ENCODE results near the gene SP1. TPM values are rescaled to one million over a fixed set of nuclear protein-coding genes. Genes with fewer than 3 reads are reported as not detected.

Gene SP1
- total RNA-seq, 1 experiment from 2014 or later: 87.2 TPM

DNA sequence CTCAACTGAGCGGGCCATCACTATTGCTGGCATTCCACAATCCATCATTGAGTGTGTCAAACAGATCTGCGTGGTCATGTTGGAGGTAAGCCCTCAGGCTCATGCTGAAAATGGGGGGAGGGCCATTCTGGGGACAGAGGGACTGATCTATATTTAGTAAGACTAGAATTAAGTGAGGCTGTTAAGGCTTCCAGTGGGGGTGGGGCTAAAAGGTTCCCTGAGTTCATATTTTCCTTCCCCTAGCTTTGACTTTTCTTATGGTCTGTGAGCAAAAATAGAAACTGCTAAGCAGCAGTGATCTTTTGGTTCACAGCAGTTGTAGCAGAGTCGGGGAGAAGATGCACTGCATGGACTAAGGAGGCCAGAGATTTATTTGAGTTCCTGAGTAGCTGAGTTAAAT lies 81.1 kb downstream of the SP1 start:
- Mint-ChIP-seq H3K27ac (peak overlapping the region; percentile 48; the same call in 1 of the 2 replicates), H3K36me3 (peaks cover 92% of the 10 kb centered on the region), H3K4me3 (no peak overlapping the region), H3K9me3 (no peaks in the 10 kb centered on the region), H3K27me3 (ENCODE audit: low read depth) (no peaks in the 10 kb centered on the region), H3K4me1 (peaks cover 39% of the 10 kb centered on the region)
- ATAC-seq: no peak
- POLR2A ChIA-PET: interaction anchor here (0.6 to 1.1 kb wide), 3 partner anchors 14 to 185 kb away, joined by 3 to 4 read pairs (median 4); no protein-coding TSS in a partner anchor
- TF ChIP-seq ZNF263 (CRISPR knock-in tag; IDR thresholded peaks at IDR 0.05; ENCODE audit: low read depth) (no peak), ELF4 (CRISPR knock-in tag; IDR thresholded peaks at IDR 0.05; ENCODE audit: low read depth) (no peak), SOX15 (CRISPR knock-in tag; IDR thresholded peaks at IDR 0.05) (no peak), ZNF671 (CRISPR knock-in tag; IDR thresholded peaks at IDR 0.05) (no peak), NFYB (CRISPR knock-in tag; conservative IDR thresholded peaks at IDR 0.05; ENCODE audit: low read depth) (no peak), TEAD1 (CRISPR knock-in tag; IDR thresholded peaks at IDR 0.05) (no peak), SMAD4 (CRISPR knock-in tag; IDR thresholded peaks at IDR 0.05) (no peak), RELA (CRISPR knock-in tag; IDR thresholded peaks at IDR 0.05; ENCODE audit: borderline replicate concordance) (no peak), RORB (CRISPR knock-in tag; IDR thresholded peaks at IDR 0.05) (no peak), JAZF1 (CRISPR knock-in tag; IDR thresholded peaks at IDR 0.05) (no peak)
- TF ChIP-seq, protein P1, sequence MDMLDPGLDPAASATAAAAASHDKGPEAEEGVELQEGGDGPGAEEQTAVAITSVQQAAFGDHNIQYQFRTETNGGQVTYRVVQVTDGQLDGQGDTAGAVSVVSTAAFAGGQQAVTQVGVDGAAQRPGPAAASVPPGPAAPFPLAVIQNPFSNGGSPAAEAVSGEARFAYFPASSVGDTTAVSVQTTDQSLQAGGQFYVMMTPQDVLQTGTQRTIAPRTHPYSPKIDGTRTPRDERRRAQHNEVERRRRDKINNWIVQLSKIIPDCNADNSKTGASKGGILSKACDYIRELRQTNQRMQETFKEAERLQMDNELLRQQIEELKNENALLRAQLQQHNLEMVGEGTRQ (CRISPR knock-in tag; IDR thresholded peaks at IDR 0.05): no peak
- TF ChIP-seq, protein P2, sequence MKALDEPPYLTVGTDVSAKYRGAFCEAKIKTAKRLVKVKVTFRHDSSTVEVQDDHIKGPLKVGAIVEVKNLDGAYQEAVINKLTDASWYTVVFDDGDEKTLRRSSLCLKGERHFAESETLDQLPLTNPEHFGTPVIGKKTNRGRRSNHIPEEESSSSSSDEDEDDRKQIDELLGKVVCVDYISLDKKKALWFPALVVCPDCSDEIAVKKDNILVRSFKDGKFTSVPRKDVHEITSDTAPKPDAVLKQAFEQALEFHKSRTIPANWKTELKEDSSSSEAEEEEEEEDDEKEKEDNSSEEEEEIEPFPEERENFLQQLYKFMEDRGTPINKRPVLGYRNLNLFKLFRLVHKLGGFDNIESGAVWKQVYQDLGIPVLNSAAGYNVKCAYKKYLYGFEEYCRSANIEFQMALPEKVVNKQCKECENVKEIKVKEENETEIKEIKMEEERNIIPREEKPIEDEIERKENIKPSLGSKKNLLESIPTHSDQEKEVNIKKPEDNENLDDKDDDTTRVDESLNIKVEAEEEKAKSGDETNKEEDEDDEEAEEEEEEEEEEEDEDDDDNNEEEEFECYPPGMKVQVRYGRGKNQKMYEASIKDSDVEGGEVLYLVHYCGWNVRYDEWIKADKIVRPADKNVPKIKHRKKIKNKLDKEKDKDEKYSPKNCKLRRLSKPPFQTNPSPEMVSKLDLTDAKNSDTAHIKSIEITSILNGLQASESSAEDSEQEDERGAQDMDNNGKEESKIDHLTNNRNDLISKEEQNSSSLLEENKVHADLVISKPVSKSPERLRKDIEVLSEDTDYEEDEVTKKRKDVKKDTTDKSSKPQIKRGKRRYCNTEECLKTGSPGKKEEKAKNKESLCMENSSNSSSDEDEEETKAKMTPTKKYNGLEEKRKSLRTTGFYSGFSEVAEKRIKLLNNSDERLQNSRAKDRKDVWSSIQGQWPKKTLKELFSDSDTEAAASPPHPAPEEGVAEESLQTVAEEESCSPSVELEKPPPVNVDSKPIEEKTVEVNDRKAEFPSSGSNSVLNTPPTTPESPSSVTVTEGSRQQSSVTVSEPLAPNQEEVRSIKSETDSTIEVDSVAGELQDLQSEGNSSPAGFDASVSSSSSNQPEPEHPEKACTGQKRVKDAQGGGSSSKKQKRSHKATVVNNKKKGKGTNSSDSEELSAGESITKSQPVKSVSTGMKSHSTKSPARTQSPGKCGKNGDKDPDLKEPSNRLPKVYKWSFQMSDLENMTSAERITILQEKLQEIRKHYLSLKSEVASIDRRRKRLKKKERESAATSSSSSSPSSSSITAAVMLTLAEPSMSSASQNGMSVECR (CRISPR knock-in tag; IDR thresholded peaks at IDR 0.05; ENCODE audit: borderline replicate concordance): no peak
- TF ChIP-seq, protein P3, sequence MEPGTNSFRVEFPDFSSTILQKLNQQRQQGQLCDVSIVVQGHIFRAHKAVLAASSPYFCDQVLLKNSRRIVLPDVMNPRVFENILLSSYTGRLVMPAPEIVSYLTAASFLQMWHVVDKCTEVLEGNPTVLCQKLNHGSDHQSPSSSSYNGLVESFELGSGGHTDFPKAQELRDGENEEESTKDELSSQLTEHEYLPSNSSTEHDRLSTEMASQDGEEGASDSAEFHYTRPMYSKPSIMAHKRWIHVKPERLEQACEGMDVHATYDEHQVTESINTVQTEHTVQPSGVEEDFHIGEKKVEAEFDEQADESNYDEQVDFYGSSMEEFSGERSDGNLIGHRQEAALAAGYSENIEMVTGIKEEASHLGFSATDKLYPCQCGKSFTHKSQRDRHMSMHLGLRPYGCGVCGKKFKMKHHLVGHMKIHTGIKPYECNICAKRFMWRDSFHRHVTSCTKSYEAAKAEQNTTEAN (CRISPR knock-in tag; IDR thresholded peaks at IDR 0.05): no peak
- TF ChIP-seq, protein P4, sequence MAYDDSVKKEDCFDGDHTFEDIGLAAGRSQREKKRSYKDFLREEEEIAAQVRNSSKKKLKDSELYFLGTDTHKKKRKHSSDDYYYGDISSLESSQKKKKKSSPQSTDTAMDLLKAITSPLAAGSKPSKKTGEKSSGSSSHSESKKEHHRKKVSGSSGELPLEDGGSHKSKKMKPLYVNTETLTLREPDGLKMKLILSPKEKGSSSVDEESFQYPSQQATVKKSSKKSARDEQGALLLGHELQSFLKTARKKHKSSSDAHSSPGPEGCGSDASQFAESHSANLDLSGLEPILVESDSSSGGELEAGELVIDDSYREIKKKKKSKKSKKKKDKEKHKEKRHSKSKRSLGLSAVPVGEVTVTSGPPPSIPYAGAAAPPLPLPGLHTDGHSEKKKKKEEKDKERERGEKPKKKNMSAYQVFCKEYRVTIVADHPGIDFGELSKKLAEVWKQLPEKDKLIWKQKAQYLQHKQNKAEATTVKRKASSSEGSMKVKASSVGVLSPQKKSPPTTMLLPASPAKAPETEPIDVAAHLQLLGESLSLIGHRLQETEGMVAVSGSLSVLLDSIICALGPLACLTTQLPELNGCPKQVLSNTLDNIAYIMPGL (CRISPR knock-in tag; IDR thresholded peaks at IDR 0.05): no peak
- TF ChIP-seq, protein P5, sequence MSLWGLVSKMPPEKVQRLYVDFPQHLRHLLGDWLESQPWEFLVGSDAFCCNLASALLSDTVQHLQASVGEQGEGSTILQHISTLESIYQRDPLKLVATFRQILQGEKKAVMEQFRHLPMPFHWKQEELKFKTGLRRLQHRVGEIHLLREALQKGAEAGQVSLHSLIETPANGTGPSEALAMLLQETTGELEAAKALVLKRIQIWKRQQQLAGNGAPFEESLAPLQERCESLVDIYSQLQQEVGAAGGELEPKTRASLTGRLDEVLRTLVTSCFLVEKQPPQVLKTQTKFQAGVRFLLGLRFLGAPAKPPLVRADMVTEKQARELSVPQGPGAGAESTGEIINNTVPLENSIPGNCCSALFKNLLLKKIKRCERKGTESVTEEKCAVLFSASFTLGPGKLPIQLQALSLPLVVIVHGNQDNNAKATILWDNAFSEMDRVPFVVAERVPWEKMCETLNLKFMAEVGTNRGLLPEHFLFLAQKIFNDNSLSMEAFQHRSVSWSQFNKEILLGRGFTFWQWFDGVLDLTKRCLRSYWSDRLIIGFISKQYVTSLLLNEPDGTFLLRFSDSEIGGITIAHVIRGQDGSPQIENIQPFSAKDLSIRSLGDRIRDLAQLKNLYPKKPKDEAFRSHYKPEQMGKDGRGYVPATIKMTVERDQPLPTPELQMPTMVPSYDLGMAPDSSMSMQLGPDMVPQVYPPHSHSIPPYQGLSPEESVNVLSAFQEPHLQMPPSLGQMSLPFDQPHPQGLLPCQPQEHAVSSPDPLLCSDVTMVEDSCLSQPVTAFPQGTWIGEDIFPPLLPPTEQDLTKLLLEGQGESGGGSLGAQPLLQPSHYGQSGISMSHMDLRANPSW (CRISPR knock-in tag; conservative IDR thresholded peaks at IDR 0.05; ENCODE audit: low read depth): no peak
- DNase-seq (ENCODE audit: low spot score): no peak
- CTCF ChIA-PET: no interaction called here
